Measurements from ENCODE around the gene CETN3.

Gene CETN3

DNA sequence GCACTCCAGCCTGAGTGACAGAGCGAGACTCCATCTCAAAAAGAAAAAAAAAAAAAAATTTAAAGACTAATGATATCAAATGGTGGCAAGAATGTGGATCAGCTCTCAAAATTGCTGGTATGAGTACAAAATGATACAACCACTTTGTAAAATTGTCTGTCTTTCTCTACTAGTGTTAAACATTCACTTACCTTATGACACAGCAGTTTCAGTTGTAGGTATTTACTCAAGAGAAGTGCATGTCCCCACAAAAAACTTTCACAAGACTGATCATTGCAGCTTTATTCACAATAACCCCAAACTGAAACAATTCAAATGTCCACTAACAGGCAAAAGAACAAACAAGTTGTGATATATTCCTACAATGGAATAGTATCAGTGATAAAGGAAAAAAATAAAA lies 14.7 kb upstream of the CETN3 start:
- TF ChIP-seq, protein P1, sequence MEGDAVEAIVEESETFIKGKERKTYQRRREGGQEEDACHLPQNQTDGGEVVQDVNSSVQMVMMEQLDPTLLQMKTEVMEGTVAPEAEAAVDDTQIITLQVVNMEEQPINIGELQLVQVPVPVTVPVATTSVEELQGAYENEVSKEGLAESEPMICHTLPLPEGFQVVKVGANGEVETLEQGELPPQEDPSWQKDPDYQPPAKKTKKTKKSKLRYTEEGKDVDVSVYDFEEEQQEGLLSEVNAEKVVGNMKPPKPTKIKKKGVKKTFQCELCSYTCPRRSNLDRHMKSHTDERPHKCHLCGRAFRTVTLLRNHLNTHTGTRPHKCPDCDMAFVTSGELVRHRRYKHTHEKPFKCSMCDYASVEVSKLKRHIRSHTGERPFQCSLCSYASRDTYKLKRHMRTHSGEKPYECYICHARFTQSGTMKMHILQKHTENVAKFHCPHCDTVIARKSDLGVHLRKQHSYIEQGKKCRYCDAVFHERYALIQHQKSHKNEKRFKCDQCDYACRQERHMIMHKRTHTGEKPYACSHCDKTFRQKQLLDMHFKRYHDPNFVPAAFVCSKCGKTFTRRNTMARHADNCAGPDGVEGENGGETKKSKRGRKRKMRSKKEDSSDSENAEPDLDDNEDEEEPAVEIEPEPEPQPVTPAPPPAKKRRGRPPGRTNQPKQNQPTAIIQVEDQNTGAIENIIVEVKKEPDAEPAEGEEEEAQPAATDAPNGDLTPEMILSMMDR (IDR thresholded peaks at IDR 0.05; ENCODE audit: borderline replicate concordance, control extremely low read depth, extremely low read depth, insufficient read depth, missing control alignments) = no peak
- DNase-seq (ENCODE audit: low spot score) = no peak
- in situ Hi-C loops (cut with MboI; ENCODE audit: low sequenced_read_pairs, unreplicated experiment) = no loop called here

DNA sequence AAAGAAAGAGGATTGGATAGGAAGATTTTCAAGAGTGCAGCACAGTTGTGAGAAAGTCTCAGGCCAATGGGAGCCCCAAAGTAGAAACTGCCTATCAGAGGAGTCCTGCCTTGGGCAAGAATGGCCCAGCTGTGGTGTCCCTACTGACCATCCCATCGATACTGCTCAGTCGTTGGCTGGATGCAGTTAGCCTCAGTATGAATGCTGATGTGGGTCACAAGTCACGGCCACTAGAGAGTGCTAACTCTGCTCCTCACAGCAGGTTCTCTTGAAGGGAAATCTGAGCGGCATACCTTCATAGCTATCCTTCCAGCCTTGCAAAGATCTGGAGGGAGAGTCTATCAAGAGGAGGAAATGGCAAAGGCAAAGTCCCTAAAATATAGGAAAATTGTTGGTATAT lies 11.6 kb upstream of the CETN3 start:
- in situ Hi-C loops (cut with MboI; ENCODE audit: low sequenced_read_pairs, unreplicated experiment) = no loop called here
- TF ChIP-seq, protein P1 (IDR thresholded peaks at IDR 0.05; ENCODE audit: borderline replicate concordance, control extremely low read depth, extremely low read depth, insufficient read depth, missing control alignments) = peak; percentile 28
- no peak for DNase-seq (ENCODE audit: low spot score)

DNA sequence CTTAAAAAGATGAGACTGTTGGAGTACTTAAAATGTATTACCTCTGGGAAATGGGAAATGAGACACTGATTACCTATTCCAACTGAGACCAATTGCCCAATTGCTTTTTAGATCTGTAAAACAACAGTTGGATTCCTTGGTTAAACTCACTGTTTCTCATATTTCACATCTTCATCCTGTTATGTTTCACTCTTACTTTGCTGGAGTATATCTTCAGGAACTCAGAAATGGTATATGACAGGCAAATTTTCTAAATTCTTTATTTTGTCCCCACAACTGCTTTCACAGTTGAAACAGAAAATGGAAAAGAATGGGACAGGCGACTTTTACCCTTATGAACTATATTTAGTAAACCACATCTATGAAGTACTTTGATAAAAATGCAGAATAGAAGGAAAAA lies 8.7 kb upstream of the CETN3 start:
- DNase-seq (ENCODE audit: low spot score) = no peak
- TF ChIP-seq, protein P1 (IDR thresholded peaks at IDR 0.05; ENCODE audit: borderline replicate concordance, control extremely low read depth, extremely low read depth, insufficient read depth, missing control alignments) = no peak
- in situ Hi-C loops (cut with MboI; ENCODE audit: low sequenced_read_pairs, unreplicated experiment) = no loop called here

DNA sequence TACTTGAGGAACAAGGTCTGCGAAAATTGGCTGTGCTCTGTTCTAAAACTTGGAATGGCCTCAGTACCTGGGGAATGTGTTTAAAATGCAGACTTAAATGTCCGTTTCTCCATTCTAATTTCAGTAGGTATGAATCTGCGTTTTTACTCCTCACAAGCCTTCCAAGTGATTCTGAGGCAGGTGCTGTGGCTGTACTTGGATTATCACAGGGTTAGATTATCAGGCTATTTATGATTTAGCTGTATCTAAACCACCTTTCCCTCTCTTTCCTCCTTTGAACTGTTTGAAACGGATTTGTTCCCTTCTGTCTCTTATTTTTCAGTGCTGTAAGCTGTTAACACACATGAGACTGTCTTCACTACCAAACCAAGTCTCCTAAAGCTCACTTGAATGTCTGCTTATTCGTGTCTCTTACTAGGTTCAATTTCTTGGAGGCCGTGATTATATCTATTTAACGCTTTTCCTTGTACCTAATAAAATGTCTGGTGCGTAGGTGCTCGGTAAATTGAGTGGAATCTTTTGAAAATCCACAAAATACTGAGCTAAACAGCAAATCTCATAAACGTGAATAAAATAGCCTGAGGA lies 714 bp upstream of the CETN3 start:
- in situ Hi-C loops (cut with MboI; ENCODE audit: low sequenced_read_pairs, unreplicated experiment) = no loop called here
- TF ChIP-seq, protein P1 (IDR thresholded peaks at IDR 0.05; ENCODE audit: borderline replicate concordance, control extremely low read depth, extremely low read depth, insufficient read depth, missing control alignments) = no peak
- DNase-seq (ENCODE audit: low spot score) = no peak

DNA sequence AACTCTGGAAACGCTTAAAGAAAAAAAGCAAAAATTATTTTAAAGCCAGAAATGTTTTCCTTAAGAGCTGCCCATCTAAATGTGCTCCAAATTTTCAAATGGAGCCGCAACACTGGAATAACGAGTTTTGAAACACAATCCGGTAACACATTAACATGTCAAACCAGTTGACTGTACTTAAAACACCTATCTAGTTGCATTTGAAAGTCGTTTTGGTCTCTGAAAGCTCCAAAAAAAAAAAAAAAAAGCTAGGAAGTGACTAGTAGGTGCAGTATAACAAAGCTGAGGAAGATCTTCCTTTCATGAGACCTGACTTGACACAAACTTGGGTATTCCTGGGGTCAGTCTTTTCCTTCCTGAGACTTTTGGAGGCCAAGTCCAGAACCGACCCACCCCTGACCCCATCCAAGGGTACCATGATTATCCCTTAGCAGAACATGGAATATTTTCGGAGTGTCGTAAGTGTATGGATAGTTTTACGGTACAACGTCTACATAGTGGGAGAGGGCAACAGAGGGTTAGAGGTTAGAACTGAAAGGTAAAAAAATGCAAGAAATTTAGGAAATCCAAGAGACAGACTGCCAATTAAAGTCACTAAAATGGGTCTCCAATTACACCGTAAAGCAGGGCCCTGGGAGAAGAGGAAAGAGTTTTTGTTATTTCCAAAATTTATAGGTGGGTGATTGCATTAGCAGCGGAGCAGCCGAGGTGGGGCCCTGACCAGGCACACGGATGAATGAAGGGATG lies 812 bp downstream of the CETN3 start:
- TF ChIP-seq, protein P1 (IDR thresholded peaks at IDR 0.05; ENCODE audit: borderline replicate concordance, control extremely low read depth, extremely low read depth, insufficient read depth, missing control alignments) = no peak
- in situ Hi-C loops (cut with MboI; ENCODE audit: low sequenced_read_pairs, unreplicated experiment) = no loop called here
- no peak for DNase-seq (ENCODE audit: low spot score)

DNA sequence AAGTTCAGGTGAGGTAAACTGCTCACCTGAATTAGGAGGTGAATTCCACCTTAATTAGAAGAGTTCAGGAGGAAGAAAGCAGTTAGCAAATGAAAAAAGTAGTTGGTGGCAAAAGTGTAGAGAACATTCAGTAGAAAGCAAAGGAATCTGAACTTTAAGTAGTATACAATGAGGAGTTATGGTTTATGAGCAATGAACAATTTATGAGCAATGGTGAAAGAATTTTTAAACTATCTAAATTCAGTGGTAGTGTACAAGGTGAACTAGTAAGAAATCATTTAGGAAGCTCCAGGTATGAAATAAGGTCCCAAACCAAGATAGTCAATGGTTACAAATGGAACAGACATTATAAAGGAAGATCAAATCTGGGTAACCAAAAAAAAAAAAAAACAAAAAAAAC lies 3.1 kb downstream of the CETN3 start:
- TF ChIP-seq, protein P1 (IDR thresholded peaks at IDR 0.05; ENCODE audit: borderline replicate concordance, control extremely low read depth, extremely low read depth, insufficient read depth, missing control alignments) = no peak
- DNase-seq (ENCODE audit: low spot score) = no peak
- in situ Hi-C loops (cut with MboI; ENCODE audit: low sequenced_read_pairs, unreplicated experiment) = no loop called here
